Activated CD8-positive, alpha-beta T cell treated with anti-CD3 and anti-CD28 coated beads for 36 hours (primary cell): ENCODE results near the gene GPR158. TPM values are rescaled to one million over a fixed set of nuclear protein-coding genes. Genes with fewer than 3 reads are reported as not detected.
"Not testable (repeated sequence)": the region's sequence is repeated elsewhere in the genome, so short reads cannot be mapped to it uniquely, and the experiment has no call there.

Experiments used
- ATAC-seq: fragments of 200-7000 bp; cut with Tn5 transposase; one replicate; pipeline ENCODE4 v1.10.0; 2021; ENCODE audit warnings: mild to moderate bottlenecking, moderate library complexity
- CTCF ChIA-PET: fragments of 350-600 bp; sonication (Branson Sonifier 250); formaldehyde crosslinking; loops from one replicate; lab custom pipeline; 2021; ENCODE audit warnings: antibody characterized with exemption; lab: Charles Lee
- POLR2A ChIA-PET: fragments of 350-600 bp; sonication (Branson Sonifier 250); formaldehyde crosslinking; loops from one replicate; lab custom pipeline; 2021; ENCODE audit warnings: antibody characterized with exemption; lab: Charles Lee
- DNase-seq: peaks from one replicate; pipeline ENCODE4 v3.0.0-alpha.2; 2020
- H3K27ac Mint-ChIP-seq: one replicate; pipeline ENCODE4 v1.8.0; 2021; ENCODE audit warnings: mild to moderate bottlenecking, mixed read lengths
- H3K27me3 Mint-ChIP-seq: one replicate; pipeline ENCODE4 v1.8.0; 2021; ENCODE audit warnings: mixed read lengths
- H3K36me3 Mint-ChIP-seq: one replicate; pipeline ENCODE4 v1.8.0; 2021; ENCODE audit warnings: low read depth, mixed read lengths
- H3K4me1 Mint-ChIP-seq: one replicate; pipeline ENCODE4 v1.8.0; 2021; ENCODE audit warnings: low read depth, mixed read lengths
- H3K4me3 Mint-ChIP-seq: one replicate; pipeline ENCODE4 v1.8.0; 2021; ENCODE audit warnings: mild to moderate bottlenecking, moderate library complexity, mixed read lengths
- H3K9me3 Mint-ChIP-seq: one replicate; pipeline ENCODE4 v1.8.0; 2021; ENCODE audit warnings: mixed read lengths
- intact Hi-C: fragments of 100-400 bp; cut with micrococcal nuclease; formaldehyde crosslinking; loops from one replicate; pipeline ENCODE4 v1.10.0; 2022
- total RNA-seq, 2 experiments: library from RNA; stranded (reverse); gene quantifications; one replicate each; pipeline ENCODE4 v1.2.3, GENCODE V29; 2021
- TF ChIP-seq, protein P1 (sequence below): fragments of 200-600 bp; IDR thresholded peaks from one replicate; pipeline ENCODE4 v1.8.0; 2022; ENCODE audit warnings: antibody characterized with exemption, mild to moderate bottlenecking

Gene GPR158
- total RNA-seq, 2 experiments from 2014 or later: not detected

- DNase-seq (no peak), ATAC-seq (no peak)
- intact Hi-C loops: no loop called here
- ChIA-PET POLR2A (no interaction called here), CTCF (no interaction called here)
- Mint-ChIP-seq H3K36me3 (no peaks in the 10 kb centered on the region), H3K4me1 (no peaks in the 10 kb centered on the region), H3K27me3 (no peaks in the 10 kb centered on the region), H3K4me3 (no peak overlapping the region), H3K27ac (no peak overlapping the region), H3K9me3 (no peaks in the 10 kb centered on the region)
- TF ChIP-seq, protein P1, sequence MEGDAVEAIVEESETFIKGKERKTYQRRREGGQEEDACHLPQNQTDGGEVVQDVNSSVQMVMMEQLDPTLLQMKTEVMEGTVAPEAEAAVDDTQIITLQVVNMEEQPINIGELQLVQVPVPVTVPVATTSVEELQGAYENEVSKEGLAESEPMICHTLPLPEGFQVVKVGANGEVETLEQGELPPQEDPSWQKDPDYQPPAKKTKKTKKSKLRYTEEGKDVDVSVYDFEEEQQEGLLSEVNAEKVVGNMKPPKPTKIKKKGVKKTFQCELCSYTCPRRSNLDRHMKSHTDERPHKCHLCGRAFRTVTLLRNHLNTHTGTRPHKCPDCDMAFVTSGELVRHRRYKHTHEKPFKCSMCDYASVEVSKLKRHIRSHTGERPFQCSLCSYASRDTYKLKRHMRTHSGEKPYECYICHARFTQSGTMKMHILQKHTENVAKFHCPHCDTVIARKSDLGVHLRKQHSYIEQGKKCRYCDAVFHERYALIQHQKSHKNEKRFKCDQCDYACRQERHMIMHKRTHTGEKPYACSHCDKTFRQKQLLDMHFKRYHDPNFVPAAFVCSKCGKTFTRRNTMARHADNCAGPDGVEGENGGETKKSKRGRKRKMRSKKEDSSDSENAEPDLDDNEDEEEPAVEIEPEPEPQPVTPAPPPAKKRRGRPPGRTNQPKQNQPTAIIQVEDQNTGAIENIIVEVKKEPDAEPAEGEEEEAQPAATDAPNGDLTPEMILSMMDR: no peak
Measured at GRCh38 chr10:25297466-25297865, 122.7 kb downstream of the GPR158 start.

- POLR2A ChIA-PET: no interaction called here
- ATAC-seq: no peak
- CTCF ChIA-PET: no interaction called here
- Mint-ChIP-seq H3K27me3 (no peaks in the 10 kb centered on the region), H3K36me3 (no peaks in the 10 kb centered on the region), H3K27ac (no peak overlapping the region), H3K9me3 (no peaks in the 10 kb centered on the region), H3K4me1 (no peaks in the 10 kb centered on the region), H3K4me3 (no peak overlapping the region)
- intact Hi-C loops: no loop called here
- TF ChIP-seq, protein P1: no peak
- DNase-seq: no peak
Measured at GRCh38 chr10:25300073-25300472, 125.3 kb downstream of the GPR158 start.

- Mint-ChIP-seq H3K4me1 (no peaks in the 10 kb centered on the region), H3K4me3 (no peak overlapping the region), H3K27me3 (no peaks in the 10 kb centered on the region), H3K36me3 (no peaks in the 10 kb centered on the region), H3K27ac (no peak overlapping the region), H3K9me3 (peaks cover 15% of the 10 kb centered on the region)
- ATAC-seq (no peak), DNase-seq (no peak)
- intact Hi-C loops: no loop called here
- ChIA-PET CTCF (no interaction called here), POLR2A (no interaction called here)
- TF ChIP-seq, protein P1: no peak
Measured at GRCh38 chr10:25304606-25305005, 129.8 kb downstream of the GPR158 start.

DNA sequence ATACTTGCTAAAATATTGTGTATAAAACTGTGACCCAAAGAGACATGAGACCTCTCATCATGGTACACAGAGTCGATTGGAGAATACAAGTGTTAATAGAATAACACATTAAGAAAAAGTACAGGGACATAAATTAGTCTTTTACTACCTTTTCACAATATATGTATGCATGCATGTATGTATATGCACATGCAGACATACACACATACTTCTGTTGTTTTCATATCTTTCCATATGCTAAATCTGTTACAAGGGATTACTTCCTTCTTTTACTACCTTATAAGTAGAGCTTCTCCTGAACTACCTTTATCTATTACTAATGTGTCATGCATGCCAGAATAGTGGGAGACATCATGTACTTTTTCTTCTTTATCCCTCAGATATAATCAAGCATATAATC is 131.6 kb downstream of the GPR158 start:
- no peaks in the 10 kb centered on the region for H3K27me3 Mint-ChIP-seq
- H3K4me1 Mint-ChIP-seq: no peaks in the 10 kb centered on the region
- peaks cover 20% of the 10 kb centered on the region for H3K9me3 Mint-ChIP-seq
- no peak overlapping the region for H3K27ac Mint-ChIP-seq
- POLR2A ChIA-PET: interaction anchor here (0.6 kb wide), 1 partner anchor 613 kb away, joined by 4 read pairs; no protein-coding TSS in a partner anchor
- no peaks in the 10 kb centered on the region for H3K36me3 Mint-ChIP-seq
- no peak overlapping the region for H3K4me3 Mint-ChIP-seq
- DNase-seq (no peak), ATAC-seq (no peak)
- CTCF ChIA-PET: no interaction called here
- TF ChIP-seq, protein P1: no peak
- intact Hi-C loops: no loop called here

GRCh38 chr10:25308278-25308677 is 133.5 kb downstream of the GPR158 start:
- intact Hi-C loops: no loop called here
- POLR2A ChIA-PET: no interaction called here
- no peaks in the 10 kb centered on the region for H3K4me1 Mint-ChIP-seq
- DNase-seq (no peak), ATAC-seq (no peak)
- H3K36me3 Mint-ChIP-seq: no peaks in the 10 kb centered on the region
- H3K27me3 Mint-ChIP-seq: no peaks in the 10 kb centered on the region
- CTCF ChIA-PET: no interaction called here
- no peak overlapping the region for H3K27ac Mint-ChIP-seq
- peaks cover 20% of the 10 kb centered on the region for H3K9me3 Mint-ChIP-seq
- no peak overlapping the region for H3K4me3 Mint-ChIP-seq
- TF ChIP-seq, protein P1: no peak

- intact Hi-C loops: not testable (repeated sequence)
- POLR2A ChIA-PET: interaction anchor here (0.7 kb wide), 1 partner anchor 21 kb away, joined by 3 read pairs; no protein-coding TSS in a partner anchor
Measured at GRCh38 chr10:25317596-25318211, 142.9 kb downstream of the GPR158 start.

More at GRCh38 chr10:25317596-25318211, 142.9 kb downstream of the GPR158 start:
- H3K4me3 Mint-ChIP-seq, H3K36me3 Mint-ChIP-seq, H3K27me3 Mint-ChIP-seq, DNase-seq, ATAC-seq, CTCF ChIA-PET, H3K4me1 Mint-ChIP-seq, H3K9me3 Mint-ChIP-seq, H3K27ac Mint-ChIP-seq: not testable (repeated sequence)
